Activated CD4-positive, alpha-beta T cell treated with anti-CD3 and anti-CD28 coated beads, Interleukin-2, amount 50 U/mL, for 1 hour (primary cell): ENCODE data around the gene ZNF225.
"Not testable (repeated sequence)": the region's sequence is repeated elsewhere in the genome, so short reads cannot be mapped to it uniquely, and the experiment has no call there.

Experiments
- DNase-seq: peaks from one replicate; pipeline ENCODE4 v3.0.0-alpha.2; 2020

Gene ZNF225

DNA sequence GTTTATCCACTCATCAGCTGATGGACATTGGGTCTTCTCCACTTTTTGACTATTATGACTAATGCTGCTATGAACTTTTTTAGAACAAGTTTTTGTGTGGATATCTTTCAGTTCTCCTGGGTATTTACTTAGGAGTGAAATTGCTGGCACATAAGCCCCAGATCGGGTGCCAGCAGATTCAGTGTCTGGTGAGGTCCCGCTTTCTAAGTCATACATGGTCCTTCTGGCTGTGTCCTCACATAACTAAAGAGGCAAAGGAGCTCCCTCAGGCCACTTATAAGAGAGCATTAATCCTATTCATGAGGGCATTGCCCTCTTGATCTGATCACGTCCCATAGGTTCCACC lies 51.1 kb downstream of the ZNF225 start:
- no peak for DNase-seq

DNA sequence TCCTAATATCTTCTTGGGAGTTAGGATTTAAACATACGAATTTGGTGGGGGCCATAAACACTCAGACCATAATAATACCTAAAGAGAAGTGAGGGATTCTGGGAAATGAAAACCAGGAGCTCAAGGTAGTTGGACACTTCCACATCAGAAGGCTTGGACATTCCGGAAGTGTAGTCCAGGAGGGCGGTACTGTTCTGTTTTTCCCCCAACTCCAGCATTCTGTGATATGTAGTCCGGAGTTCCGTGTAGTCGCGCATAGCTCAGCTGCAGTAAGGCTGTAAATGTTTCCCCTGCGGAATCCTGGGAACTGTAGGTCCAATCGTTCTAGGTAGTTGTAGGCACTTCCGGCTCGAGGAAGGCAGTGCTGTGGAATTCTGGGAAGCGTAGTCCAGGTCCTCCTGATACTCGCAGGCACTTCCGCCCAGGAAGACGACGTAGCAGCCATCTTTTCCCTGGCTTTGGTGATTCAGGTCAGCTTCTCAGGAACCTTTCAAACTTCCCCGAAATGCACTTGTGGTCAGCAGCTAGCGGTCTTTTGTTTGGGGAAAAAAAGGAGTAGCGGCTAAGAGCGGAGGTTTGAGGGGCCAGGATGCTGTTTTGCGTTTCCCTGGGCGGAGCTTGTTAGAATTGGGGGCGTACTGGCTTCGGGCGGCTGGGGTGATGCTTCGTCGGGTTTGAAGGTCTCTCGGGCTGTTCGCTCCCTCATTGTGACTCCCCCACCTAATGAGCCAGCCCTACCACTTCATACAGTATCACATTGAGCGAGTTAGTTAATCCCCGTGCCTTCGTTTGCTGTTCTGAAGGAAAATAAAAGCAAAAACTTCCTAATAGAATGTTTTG lies 51.7 kb downstream of the ZNF225 start, which contains the start of gene ZNF226:
TSS of gene ZNF226 (plus strand) at position 428 of the 840 bp plus-strand sequence. CDS start 4,981 bp downstream, outside the sequence.
- peak; percentile 67 for DNase-seq

DNA sequence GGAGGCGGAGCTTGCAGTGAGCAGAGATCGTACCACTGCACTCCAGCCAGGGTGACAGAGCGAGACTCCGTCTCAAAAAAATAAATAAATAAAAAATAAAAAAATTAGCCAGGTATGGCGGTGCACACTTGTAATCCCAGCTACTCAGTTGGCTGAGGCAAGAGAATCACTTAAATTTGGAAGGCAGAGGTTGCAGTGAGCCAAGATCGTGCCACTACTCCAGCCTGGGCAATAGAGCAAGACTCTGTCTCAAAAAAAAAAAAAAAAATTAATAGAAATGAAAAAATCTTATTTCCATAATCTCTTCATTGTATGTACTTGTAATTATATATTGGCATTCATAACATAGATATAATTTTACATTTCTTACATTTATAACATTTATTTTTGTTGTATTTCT lies 57.5 kb downstream of the ZNF225 start:
- DNase-seq, result not testable (repeated sequence)

DNA sequence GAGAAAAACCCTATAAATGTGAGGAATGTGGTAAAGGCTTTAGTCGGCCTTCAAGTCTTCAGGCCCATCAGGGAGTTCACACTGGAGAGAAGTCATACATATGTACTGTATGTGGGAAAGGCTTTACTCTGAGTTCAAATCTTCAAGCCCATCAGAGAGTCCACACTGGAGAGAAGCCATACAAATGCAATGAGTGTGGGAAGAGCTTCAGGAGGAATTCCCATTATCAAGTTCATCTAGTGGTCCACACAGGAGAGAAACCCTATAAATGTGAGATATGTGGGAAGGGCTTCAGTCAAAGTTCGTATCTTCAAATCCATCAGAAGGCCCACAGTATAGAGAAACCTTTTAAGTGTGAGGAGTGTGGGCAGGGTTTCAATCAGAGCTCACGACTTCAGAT lies 63.4 kb downstream of the ZNF225 start:
- no peak for DNase-seq

DNA sequence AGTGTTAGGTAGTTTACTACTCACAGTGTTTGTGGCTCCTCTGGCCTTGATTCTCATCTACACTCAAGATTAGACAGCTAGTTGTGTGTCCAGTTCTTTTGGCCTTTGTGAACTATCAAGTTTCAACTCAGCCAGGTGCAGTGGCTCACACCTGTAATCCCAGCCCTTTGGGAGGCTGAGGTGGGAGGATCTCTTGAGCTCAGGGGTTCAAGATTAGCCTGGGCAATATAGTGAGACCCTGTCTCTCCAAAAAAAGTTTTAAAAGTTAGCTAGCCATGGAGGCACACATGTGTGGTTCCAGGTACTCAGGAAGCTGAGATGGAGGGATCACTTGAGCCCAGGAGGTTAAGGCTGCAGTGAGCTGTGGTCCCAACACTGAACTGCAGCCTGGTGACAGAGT lies 67.8 kb downstream of the ZNF225 start:
- DNase-seq, result no peak

DNA sequence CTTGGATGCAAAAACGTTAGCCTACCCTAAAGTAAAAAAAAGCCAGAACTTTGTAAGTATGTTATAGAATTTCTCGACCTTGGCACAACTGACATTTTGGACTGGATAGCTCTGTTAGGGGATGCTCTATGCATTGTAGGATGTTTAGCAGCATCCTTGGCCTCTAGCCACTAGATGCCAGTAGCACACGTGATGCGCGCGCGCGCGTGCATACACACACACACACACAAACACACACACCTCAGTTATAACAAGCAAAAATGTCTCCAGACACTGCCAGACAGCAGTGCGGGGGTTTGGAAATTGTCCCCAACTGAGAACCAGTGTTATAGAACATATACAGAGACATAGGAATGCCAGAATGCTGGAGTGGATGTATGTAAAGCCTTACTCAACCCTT lies 68.9 kb downstream of the ZNF225 start:
- no peak for DNase-seq
